ENCODE results near the gene PAOX.
"Not testable (repeated sequence)": the region's sequence is repeated elsewhere in the genome, so short reads cannot be mapped to it uniquely, and the experiment has no call there.

Gene PAOX

DNA sequence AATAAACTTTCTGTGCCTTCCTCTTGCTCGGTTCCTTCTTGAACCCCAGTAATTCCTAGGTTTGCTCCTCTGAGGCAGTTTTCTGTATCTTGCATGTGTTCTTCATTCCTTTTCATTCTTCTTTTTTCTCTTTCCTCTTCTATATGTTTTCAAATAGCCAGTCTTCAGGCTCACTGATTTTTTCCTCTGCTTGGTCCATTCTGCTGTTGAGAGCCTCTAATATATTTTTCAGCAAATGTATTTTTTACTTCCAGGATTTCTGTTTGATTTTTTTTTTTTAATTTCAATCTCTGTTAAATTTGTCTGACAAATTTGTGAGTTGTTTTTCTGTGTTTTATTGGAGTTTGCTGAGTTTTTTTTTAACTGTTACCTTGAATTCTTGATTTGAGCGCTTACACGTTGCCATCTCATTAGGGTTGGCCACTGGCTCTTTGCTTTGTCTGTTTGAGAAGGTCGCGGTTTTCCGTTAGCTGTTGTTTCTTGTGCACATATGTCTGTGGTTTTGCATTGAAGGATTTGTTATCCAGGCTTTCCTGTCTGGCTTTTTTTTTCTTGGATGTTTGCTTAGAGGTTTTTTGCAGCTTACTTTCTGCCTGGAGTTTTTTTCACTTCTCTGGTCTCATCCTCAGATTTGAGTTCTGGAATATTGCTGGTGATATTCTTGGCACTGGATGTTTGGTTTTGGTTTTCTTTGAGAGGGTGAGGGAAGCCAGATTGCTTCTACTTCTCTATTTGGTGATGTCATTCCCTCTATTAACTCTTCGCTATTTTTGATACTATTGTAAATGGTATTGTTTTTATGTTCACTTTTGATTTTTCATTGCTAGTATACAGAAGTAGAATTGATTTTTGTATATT lies 32.7 kb downstream of the PAOX start:
- H3K4me1 ChIP-seq (ENCODE audit: control insufficient read depth, insufficient read depth, low read length), result no peaks in the 10 kb centered on the region
- H3K9me3 ChIP-seq (ENCODE audit: control insufficient read depth, low read length), result peaks cover 5% of the 10 kb centered on the region
- H3K9ac ChIP-seq (ENCODE audit: low read length), result no peak overlapping the region
- no peaks in the 10 kb centered on the region for H3K36me3 ChIP-seq (ENCODE audit: control insufficient read depth, insufficient read depth, low read length)
- no peaks in the 10 kb centered on the region for H3K27me3 ChIP-seq (ENCODE audit: control insufficient read depth, insufficient read depth, low read length)
- no peak overlapping the region for H3K4me3 ChIP-seq (ENCODE audit: low read length)

DNA sequence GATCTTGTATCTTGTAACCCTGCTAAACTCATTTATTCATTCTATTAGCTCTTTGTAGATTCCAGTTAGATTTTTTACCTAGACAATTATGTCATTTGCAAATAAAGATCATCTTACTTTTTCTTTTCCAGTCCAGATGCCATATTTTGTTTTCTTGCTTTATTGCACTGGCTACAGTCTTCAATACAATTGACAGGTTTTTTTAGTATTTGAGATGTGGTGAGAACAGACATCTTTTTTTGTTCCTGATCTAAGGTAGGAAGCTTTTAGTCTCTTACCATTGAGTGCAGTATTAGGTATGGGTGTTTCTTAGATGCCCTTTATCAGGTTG lies 33.3 kb downstream of the PAOX start:
- Histone ChIP-seq H3K9ac (ENCODE audit: low read length) (no peak overlapping the region), H3K4me1 (ENCODE audit: control insufficient read depth, insufficient read depth, low read length) (no peaks in the 10 kb centered on the region), H3K27me3 (ENCODE audit: control insufficient read depth, insufficient read depth, low read length) (no peaks in the 10 kb centered on the region), H3K36me3 (ENCODE audit: control insufficient read depth, insufficient read depth, low read length) (no peaks in the 10 kb centered on the region), H3K4me3 (ENCODE audit: low read length) (no peak overlapping the region), H3K9me3 (ENCODE audit: control insufficient read depth, low read length) (peaks cover 5% of the 10 kb centered on the region)

DNA sequence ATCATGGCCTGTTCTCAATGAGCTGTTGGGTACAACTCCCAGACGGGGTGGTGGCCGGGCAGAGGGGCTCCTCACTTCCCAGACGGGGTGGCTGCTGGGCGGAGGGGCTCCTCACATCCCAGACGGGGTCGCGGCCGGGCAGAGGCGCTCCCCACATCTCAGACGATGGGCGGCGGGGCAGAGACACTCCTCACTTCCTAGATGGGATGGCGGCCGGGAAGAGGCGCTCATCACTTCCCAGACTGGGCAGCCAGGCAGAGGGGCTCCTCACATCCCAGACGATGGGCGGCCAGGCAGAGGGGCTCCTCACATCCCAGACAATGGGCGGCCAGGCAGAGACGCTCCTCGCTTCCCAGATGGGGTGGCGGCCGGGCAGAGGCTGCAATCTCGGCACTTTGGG lies 35.3 kb downstream of the PAOX start:
- H3K9me3 ChIP-seq (ENCODE audit: control insufficient read depth, low read length); H3K4me3 ChIP-seq (ENCODE audit: low read length); H3K9ac ChIP-seq (ENCODE audit: low read length); H3K36me3 ChIP-seq (ENCODE audit: control insufficient read depth, insufficient read depth, low read length); H3K27me3 ChIP-seq (ENCODE audit: control insufficient read depth, insufficient read depth, low read length); H3K4me1 ChIP-seq (ENCODE audit: control insufficient read depth, insufficient read depth, low read length): not testable (repeated sequence)

DNA sequence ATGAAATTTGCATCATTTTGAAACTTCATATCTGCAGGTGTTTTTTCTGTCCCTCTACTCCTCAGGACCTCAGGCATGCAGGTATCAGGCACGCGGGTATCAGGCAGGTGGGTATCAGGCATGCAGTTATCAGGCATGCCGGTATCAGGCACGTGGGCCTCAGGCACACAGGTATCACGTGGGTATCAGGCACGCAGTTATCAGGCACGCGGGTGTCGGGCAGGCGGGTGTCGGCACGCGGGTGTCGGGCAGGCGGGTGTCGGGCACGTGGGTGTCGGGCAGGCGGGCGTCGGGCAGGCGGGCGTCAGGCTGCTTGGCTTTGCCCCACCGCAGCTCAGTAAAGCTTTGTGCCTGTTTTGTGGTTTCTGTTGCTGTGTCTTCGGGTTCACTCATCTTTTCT lies 36.7 kb downstream of the PAOX start:
- Histone ChIP-seq H3K27me3 (ENCODE audit: control insufficient read depth, insufficient read depth, low read length) (no peaks in the 10 kb centered on the region), H3K9ac (ENCODE audit: low read length) (no peak overlapping the region), H3K9me3 (ENCODE audit: control insufficient read depth, low read length) (peaks cover 5% of the 10 kb centered on the region), H3K36me3 (ENCODE audit: control insufficient read depth, insufficient read depth, low read length) (no peaks in the 10 kb centered on the region), H3K4me3 (ENCODE audit: low read length) (no peak overlapping the region), H3K4me1 (ENCODE audit: control insufficient read depth, insufficient read depth, low read length) (no peaks in the 10 kb centered on the region)

DNA sequence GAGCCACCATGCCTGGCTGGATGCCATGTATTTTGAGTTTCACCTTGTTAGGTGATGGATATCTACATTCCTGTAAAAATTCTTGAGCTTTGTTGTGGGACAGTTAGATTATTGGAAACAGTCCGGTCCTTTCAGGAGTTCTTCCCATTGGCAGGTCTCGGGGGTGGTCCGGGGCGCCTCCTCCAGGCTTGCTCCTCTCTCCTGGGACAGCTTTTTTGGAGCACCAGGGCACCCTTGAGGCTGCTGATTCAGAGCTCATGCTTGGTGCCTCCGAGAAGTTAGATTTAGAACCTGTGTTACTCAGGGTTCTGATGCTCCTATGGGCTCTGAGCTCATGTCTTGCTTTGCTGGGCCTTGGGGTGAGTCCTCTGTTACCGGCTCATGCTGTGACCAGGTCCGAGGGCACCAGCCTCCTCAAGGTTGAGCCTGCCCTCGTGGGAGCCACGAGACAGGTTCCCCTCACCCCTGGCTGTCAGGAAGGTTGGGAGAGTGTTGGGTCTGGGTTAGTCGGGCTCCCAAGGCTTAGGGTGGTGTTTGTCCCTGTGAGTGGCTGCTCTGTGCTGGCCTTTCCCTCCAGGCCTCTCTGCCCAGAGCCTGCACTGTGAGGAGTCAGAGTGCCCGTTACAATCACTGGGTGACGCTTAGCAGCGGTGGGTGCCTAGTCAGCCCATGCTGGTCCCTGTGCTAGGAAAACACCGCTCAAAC lies 39.4 kb downstream of the PAOX start:
- peaks cover 13% of the 10 kb centered on the region for H3K27me3 ChIP-seq (ENCODE audit: control insufficient read depth, insufficient read depth, low read length)
- no peaks in the 10 kb centered on the region for H3K4me1 ChIP-seq (ENCODE audit: control insufficient read depth, insufficient read depth, low read length)
- H3K4me3 ChIP-seq (ENCODE audit: low read length), result no peak overlapping the region
- no peaks in the 10 kb centered on the region for H3K9me3 ChIP-seq (ENCODE audit: control insufficient read depth, low read length)
- no peaks in the 10 kb centered on the region for H3K36me3 ChIP-seq (ENCODE audit: control insufficient read depth, insufficient read depth, low read length)
- no peak overlapping the region for H3K9ac ChIP-seq (ENCODE audit: low read length)

DNA sequence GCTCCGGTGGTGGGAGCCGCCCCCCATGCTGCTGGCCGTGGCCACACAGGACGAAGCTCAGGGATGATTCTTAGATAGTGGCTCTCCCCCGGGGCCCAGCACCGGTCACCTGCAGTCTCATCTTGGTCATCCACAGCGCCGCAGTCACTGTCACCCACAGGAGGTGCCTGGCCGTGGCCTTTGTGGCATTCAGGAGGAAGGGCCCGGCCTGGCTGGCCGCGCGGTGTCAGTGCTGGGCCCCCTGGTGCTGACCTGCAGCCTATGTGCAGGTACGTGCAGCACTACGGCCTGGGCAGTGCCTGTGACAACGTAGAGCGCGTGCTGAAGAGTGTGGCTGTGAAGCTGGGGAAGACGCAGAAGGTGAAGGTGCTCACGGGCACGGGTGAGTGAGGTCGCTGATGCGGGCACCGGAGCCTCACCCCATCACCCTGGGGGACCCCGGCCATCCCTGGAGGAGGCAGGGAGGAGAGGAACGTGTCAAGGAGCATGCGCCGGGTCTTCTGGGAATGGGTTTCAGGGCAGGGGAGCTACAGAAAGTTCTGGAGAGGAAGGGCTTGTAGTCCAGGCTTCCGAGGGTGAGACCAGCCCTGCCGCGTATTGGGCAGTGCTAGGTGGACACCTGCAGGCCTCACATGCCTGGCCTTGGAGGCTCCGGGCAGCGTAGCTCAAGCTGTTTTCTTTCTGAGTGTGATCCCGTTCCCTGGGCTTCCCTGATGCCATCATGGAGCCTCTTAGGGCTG lies 40.3 kb downstream of the PAOX start:
- no peak overlapping the region for H3K4me3 ChIP-seq (ENCODE audit: low read length)
- no peaks in the 10 kb centered on the region for H3K36me3 ChIP-seq (ENCODE audit: control insufficient read depth, insufficient read depth, low read length)
- no peaks in the 10 kb centered on the region for H3K4me1 ChIP-seq (ENCODE audit: control insufficient read depth, insufficient read depth, low read length)
- peaks cover 13% of the 10 kb centered on the region for H3K27me3 ChIP-seq (ENCODE audit: control insufficient read depth, insufficient read depth, low read length)
- no peaks in the 10 kb centered on the region for H3K9me3 ChIP-seq (ENCODE audit: control insufficient read depth, low read length)
- H3K9ac ChIP-seq (ENCODE audit: low read length), result no peak overlapping the region

DNA sequence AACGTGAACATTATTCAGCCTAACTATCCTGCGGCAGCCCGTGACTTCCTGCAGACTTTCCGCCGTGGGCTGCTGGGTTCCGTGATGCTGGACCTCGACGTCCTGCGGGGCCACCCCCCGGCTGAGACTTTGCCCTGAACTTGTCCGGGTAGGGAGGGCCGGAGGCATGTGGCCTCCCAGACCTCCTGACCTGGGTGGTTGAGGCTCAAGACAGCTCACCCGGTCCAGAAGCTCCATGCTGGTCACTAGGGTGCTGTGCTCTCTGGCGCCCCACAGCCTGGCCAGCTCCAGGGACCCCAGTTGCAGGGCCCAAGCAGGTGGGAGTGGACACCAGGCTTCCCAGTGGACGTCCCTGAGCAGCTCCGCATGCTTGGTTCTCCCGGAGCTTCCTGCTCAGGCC lies 41.0 kb downstream of the PAOX start:
- H3K36me3 ChIP-seq (ENCODE audit: control insufficient read depth, insufficient read depth, low read length), result no peaks in the 10 kb centered on the region

DNA sequence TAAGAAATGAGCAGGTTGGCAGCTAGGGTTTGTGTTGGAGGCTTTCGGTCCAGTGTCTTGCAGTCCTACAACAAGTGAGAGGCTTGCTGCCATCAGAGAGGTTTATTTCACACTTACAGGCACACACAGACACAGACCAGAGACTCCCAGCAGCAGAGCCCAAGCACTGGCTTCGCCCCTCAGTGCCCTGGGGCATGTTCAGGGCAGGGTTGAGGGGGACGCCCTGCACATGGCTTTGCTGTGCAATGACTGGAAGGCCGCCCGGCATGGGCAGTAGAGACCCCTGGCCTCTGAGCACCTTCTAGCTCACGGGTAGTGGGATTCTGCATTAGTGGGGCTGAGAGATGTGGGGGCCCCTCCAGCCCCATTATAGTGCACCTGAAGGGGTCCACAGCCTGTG lies 41.5 kb downstream of the PAOX start:
- Histone ChIP-seq H3K36me3 (ENCODE audit: control insufficient read depth, insufficient read depth, low read length) (no peaks in the 10 kb centered on the region), H3K4me1 (ENCODE audit: control insufficient read depth, insufficient read depth, low read length) (no peaks in the 10 kb centered on the region), H3K4me3 (ENCODE audit: low read length) (no peak overlapping the region), H3K27me3 (ENCODE audit: control insufficient read depth, insufficient read depth, low read length) (peaks cover 13% of the 10 kb centered on the region), H3K9me3 (ENCODE audit: control insufficient read depth, low read length) (no peaks in the 10 kb centered on the region), H3K9ac (ENCODE audit: low read length) (no peak overlapping the region)

More for the DNA sequence above, 41.0 kb downstream of the PAOX start:
- H3K9ac ChIP-seq (ENCODE audit: low read length), result no peak overlapping the region
- H3K9me3 ChIP-seq (ENCODE audit: control insufficient read depth, low read length), result no peaks in the 10 kb centered on the region
- H3K4me1 ChIP-seq (ENCODE audit: control insufficient read depth, insufficient read depth, low read length), result no peaks in the 10 kb centered on the region
- H3K27me3 ChIP-seq (ENCODE audit: control insufficient read depth, insufficient read depth, low read length), result peaks cover 13% of the 10 kb centered on the region
- H3K4me3 ChIP-seq (ENCODE audit: low read length), result no peak overlapping the region

DNA sequence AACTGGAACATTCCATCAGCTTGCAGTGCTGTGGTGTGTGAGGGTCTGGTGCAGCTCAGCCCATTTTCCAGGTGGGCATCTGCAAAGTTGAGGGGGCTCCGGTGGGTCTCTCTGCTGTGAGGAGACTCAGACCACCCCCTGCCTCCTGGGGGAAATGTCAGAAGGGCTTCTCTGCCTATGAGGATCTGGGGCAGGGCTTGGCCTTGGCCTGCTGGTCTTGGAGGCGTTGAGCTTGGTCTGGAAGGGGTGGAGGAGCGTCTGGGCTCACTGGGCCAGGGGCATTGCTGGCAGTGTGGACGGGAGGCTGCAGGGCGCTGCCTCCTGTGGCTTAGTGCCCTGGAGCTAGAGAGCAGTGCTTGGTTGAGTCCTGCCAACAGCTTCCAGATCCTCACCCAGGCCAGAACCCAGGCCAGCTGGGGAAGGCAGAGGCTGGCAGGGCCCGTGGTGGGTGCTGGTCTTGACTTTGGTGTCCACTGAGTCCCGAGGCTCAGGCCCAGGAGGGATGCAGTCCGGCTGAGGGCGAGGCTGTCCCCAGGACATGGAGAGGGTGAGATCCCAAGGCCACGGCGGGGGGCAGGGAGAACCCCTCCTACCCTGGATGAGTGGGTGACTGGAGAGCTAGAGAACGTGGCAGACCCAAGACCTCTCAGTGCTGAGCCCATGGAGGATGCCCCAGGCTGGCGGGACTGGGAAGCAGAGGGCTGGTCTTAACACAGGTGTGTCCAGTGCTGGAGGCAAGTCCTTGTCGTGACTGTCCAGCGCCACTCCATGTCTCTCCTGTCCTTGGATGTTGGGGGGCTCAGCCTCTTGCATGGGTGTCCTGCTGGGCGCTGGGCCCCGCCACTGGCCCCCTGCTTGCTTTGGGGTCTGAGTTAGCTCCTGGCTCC lies 42.5 kb downstream of the PAOX start:
- Histone ChIP-seq H3K4me1 (ENCODE audit: control insufficient read depth, insufficient read depth, low read length) (no peaks in the 10 kb centered on the region), H3K27me3 (ENCODE audit: control insufficient read depth, insufficient read depth, low read length) (peaks cover 13% of the 10 kb centered on the region), H3K4me3 (ENCODE audit: low read length) (no peak overlapping the region), H3K9me3 (ENCODE audit: control insufficient read depth, low read length) (no peaks in the 10 kb centered on the region), H3K36me3 (ENCODE audit: control insufficient read depth, insufficient read depth, low read length) (no peaks in the 10 kb centered on the region), H3K9ac (ENCODE audit: low read length) (no peak overlapping the region)

DNA sequence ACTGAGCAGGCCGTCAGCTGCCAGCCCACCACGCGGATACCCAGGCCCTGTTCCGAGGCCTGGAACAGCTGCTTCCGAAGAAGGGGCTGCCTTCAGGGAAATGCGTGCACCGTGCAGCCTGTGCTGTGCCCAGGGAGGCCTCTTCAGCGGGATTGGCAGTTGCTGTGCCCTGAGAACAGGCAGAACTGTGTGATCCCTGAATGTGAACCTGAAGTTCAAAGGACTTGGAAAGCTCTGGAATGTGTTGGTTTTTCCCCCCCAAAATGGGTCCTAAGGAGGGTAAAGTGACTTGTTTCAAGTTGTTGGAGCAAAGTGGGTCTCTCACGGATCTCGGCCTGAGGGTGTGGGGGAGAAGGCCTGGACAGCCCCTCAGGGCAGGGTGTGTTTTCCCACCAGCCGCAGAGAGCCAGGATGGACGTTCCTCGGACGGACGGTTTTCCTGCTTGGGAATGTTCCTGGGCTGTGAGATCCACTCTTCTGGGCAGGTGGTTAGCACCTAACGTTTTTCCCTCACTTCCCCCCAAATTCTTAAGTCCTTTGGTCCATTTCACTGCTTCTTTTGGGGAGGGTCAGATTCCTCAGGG lies 43.3 kb downstream of the PAOX start:
- no peaks in the 10 kb centered on the region for H3K9me3 ChIP-seq (ENCODE audit: control insufficient read depth, low read length)
- no peak overlapping the region for H3K4me3 ChIP-seq (ENCODE audit: low read length)
- H3K36me3 ChIP-seq (ENCODE audit: control insufficient read depth, insufficient read depth, low read length), result no peaks in the 10 kb centered on the region
- no peaks in the 10 kb centered on the region for H3K4me1 ChIP-seq (ENCODE audit: control insufficient read depth, insufficient read depth, low read length)
- H3K27me3 ChIP-seq (ENCODE audit: control insufficient read depth, insufficient read depth, low read length), result peaks cover 13% of the 10 kb centered on the region
- no peak overlapping the region for H3K9ac ChIP-seq (ENCODE audit: low read length)
